ENCODE measurements around the gene ACTL8. TPM values are rescaled to one million over a fixed set of nuclear protein-coding genes. Genes with fewer than 3 reads are reported as not detected.
"Not testable (repeated sequence)": the region's sequence is repeated elsewhere in the genome, so short reads cannot be mapped to it uniquely, and the experiment has no call there.

The ACTL8 gene
- total and polyA plus RNA-seq, 2 of the 4 experiments (the other 2 are of a cell fraction) = under 0.01 to 0.07 TPM

- no peaks in the 10 kb centered on the region for H3K36me3 ChIP-seq (ENCODE audit: control insufficient read depth, insufficient read depth, low read length)
- H3K9ac ChIP-seq (ENCODE audit: low read depth, low read length) = no peak overlapping the region
- no peak overlapping the region for H2BK5ac ChIP-seq (ENCODE audit: low read depth, low read length, poor library complexity, severe bottlenecking)
- no peaks in the 10 kb centered on the region for H3K4me1 ChIP-seq (ENCODE audit: control insufficient read depth, insufficient read depth, low read length)
- peaks cover 17% of the 10 kb centered on the region; the same call in 1 of the 2 replicates for H3K27me3 ChIP-seq (ENCODE audit: control insufficient read depth, insufficient read depth, low read length)
- no peak overlapping the region for H3K56ac ChIP-seq (ENCODE audit: extremely low read depth, insufficient read depth, low read length)
- no peak overlapping the region for H2BK120ac ChIP-seq (ENCODE audit: low read depth, low read length)
- dilution Hi-C loops (cut with HindIII; ENCODE audit: low sequenced_read_pairs, unreplicated experiment) = no loop called here
- no peak overlapping the region for H2BK15ac ChIP-seq (ENCODE audit: low read depth, low read length)
- no peaks in the 10 kb centered on the region for H3K79me1 ChIP-seq (ENCODE audit: low read depth in 1 of 2, low read length in 2 of 2)
- H4K5ac ChIP-seq (ENCODE audit: low read depth, low read length) = no peak overlapping the region
- no peak overlapping the region for H4K8ac ChIP-seq (ENCODE audit: low read depth in 2 of 2, low read length in 2 of 2)
- no peak overlapping the region for H3K18ac ChIP-seq (ENCODE audit: low read depth, low read length)
- H4K91ac ChIP-seq (ENCODE audit: insufficient read depth, low read depth, low read length) = no peak overlapping the region
- CTCF ChIA-PET = no interaction called here
- no peaks in the 10 kb centered on the region for H4K20me1 ChIP-seq (ENCODE audit: insufficient read depth, low read length)
- H2BK20ac ChIP-seq (ENCODE audit: low read depth, low read length) = no peak overlapping the region
- DNase-seq = no peak
- no peak overlapping the region for H3K14ac ChIP-seq (replicated peaks; ENCODE audit: low read depth, low read length)
- ATAC-seq (ENCODE audit: low read depth) = no peak
- no peak overlapping the region for H2AK5ac ChIP-seq (ENCODE audit: low read depth, low read length)
- TF ChIP-seq MAFK (IDR thresholded peaks at IDR 0.05; ENCODE audit: low read depth, low read length) (no peak), SMC3 (IDR thresholded peaks at IDR 0.05; ENCODE audit: low read depth, low read length) (no peak), NFE2L2 (IDR thresholded peaks at IDR 0.05; ENCODE audit: low read depth, low read length) (no peak), RAD21 (IDR thresholded peaks at IDR 0.05; ENCODE audit: low read length) (no peak), BHLHE40 (IDR thresholded peaks at IDR 0.05; ENCODE audit: low read depth, low read length) (no peak)
- H3K23ac ChIP-seq (ENCODE audit: low read depth, low read length) = no peak overlapping the region
- no peak overlapping the region for H2AK9ac ChIP-seq (replicated peaks; ENCODE audit: low read depth, low read length, poor library complexity)
- POLR2A ChIA-PET (ENCODE audit: unreplicated experiment) = no interaction called here
- no TSS peak for BruUV-seq (replicated peaks)
- no peak overlapping the region for H3K4me2 ChIP-seq (ENCODE audit: low read depth, low read length)
- H3K27ac ChIP-seq (ENCODE audit: insufficient read depth, low read length) = no peak overlapping the region
- H3K4ac ChIP-seq (ENCODE audit: low read depth, low read length) = no peak overlapping the region
- no peaks in the 10 kb centered on the region for H3K9me1 ChIP-seq (ENCODE audit: insufficient read depth, low read length)
- WGBS, 2 experiments (ENCODE audit: extremely low coverage in 2 of 2, insufficient read length in 1 of 2) = 83% methylated on average over 1 of the region's 3 CpGs; no CpG with 5 or more reads in 1 of the 2 experiments
- H2AFZ ChIP-seq (replicated peaks; ENCODE audit: low read length, poor library complexity) = no peak overlapping the region
- in situ Hi-C loops (cut with MboI; ENCODE audit: low sequenced_read_pairs) = no loop called here
- no peaks in the 10 kb centered on the region for H3K9me3 ChIP-seq (ENCODE audit: control insufficient read depth, insufficient read depth, low read length)
- no peak overlapping the region for H3K4me3 ChIP-seq (ENCODE audit: insufficient read depth, low read depth, low read length)
- intact Hi-C loops (cut with micrococcal nuclease) = no loop called here
Observed at GRCh38 chr1:17745479-17745955, 9.6 kb upstream of the ACTL8 start.

- H2AK9ac ChIP-seq (replicated peaks; ENCODE audit: low read depth, low read length, poor library complexity); H4K8ac ChIP-seq (ENCODE audit: low read depth in 2 of 2, low read length in 2 of 2); H3K4me3 ChIP-seq (ENCODE audit: insufficient read depth, low read depth, low read length); H4K20me1 ChIP-seq (ENCODE audit: insufficient read depth, low read length); H3K9me3 ChIP-seq (ENCODE audit: control insufficient read depth, insufficient read depth, low read length); H2BK120ac ChIP-seq (ENCODE audit: low read depth, low read length); H3K4me2 ChIP-seq (ENCODE audit: low read depth, low read length); H3K23ac ChIP-seq (ENCODE audit: low read depth, low read length); POLR2A ChIA-PET (ENCODE audit: unreplicated experiment); BruUV-seq (replicated peaks); H3K56ac ChIP-seq (ENCODE audit: extremely low read depth, insufficient read depth, low read length); dilution Hi-C loops (cut with HindIII; ENCODE audit: low sequenced_read_pairs, unreplicated experiment); H3K14ac ChIP-seq (replicated peaks; ENCODE audit: low read depth, low read length); H3K9ac ChIP-seq (ENCODE audit: low read depth, low read length); DNase-seq; H2BK15ac ChIP-seq (ENCODE audit: low read depth, low read length); H4K91ac ChIP-seq (ENCODE audit: insufficient read depth, low read depth, low read length); H2AFZ ChIP-seq (replicated peaks; ENCODE audit: low read length, poor library complexity); H2BK20ac ChIP-seq (ENCODE audit: low read depth, low read length); H3K18ac ChIP-seq (ENCODE audit: low read depth, low read length); in situ Hi-C loops (cut with MboI; ENCODE audit: low sequenced_read_pairs); H3K36me3 ChIP-seq (ENCODE audit: control insufficient read depth, insufficient read depth, low read length); H2AK5ac ChIP-seq (ENCODE audit: low read depth, low read length); H3K9me1 ChIP-seq (ENCODE audit: insufficient read depth, low read length); H3K4ac ChIP-seq (ENCODE audit: low read depth, low read length); H3K79me1 ChIP-seq (ENCODE audit: low read depth in 1 of 2, low read length in 2 of 2); H4K5ac ChIP-seq (ENCODE audit: low read depth, low read length); ATAC-seq (ENCODE audit: low read depth); H3K27ac ChIP-seq (ENCODE audit: insufficient read depth, low read length); H3K4me1 ChIP-seq (ENCODE audit: control insufficient read depth, insufficient read depth, low read length); H2BK5ac ChIP-seq (ENCODE audit: low read depth, low read length, poor library complexity, severe bottlenecking); CTCF ChIA-PET; intact Hi-C loops (cut with micrococcal nuclease): not testable (repeated sequence)
- no CpG with 5 or more reads among the region's 2 CpGs for WGBS, 2 experiments (ENCODE audit: extremely low coverage in 2 of 2, insufficient read length in 1 of 2)
- H3K27me3 ChIP-seq (ENCODE audit: control insufficient read depth, insufficient read depth, low read length) = peaks cover 12% of the 10 kb centered on the region; the same call in 1 of the 2 replicates
Observed at GRCh38 chr1:17746281-17746680, 8.9 kb upstream of the ACTL8 start.

Measured in IMR-90 (cell line).